Right cardiac atrium (tissue), 5 donors: Measurements from ENCODE around the gene PAK3. TPM values are rescaled to one million over a fixed set of nuclear protein-coding genes. Genes with fewer than 3 reads are reported as not detected.
A peak's percentile ranks its signal among the peaks of the same experiment; 100 is the strongest.

ENCODE experiments used
- ATAC-seq, 2 donors: fragments of 200-7000 bp; cut with Tn5 transposase; one replicate each; pipeline versions ENCODE4 v1.8.0 to v1.9.1; 2020; ENCODE audit warnings: moderate library complexity in 2 of 2, mild to moderate bottlenecking in 1 of 2
- DNase-seq, 3 donors: peaks; one replicate each; pipeline ENCODE4 v3.0.0-alpha.2; 2020
- H3K27ac ChIP-seq: one replicate; pipeline ENCODE4 v1.5.1; 2013; ENCODE audit warnings: mild to moderate bottlenecking, low read length, control low read depth, moderate library complexity
- H3K27me3 ChIP-seq: one replicate; pipeline ENCODE4 v1.6.1; 2013; ENCODE audit not compliant: control insufficient read depth, insufficient read depth
- H3K4me1 ChIP-seq: one replicate; pipeline ENCODE4 v1.6.1; 2013; ENCODE audit warnings: low read length; ENCODE audit not compliant: control insufficient read depth, insufficient read depth
- H3K4me3 ChIP-seq: one replicate; pipeline ENCODE4 v1.5.1; 2013; ENCODE audit warnings: low read length, control low read depth
- H3K9me3 ChIP-seq: one replicate; pipeline ENCODE4 v1.6.1; 2013; ENCODE audit warnings: low read length; ENCODE audit not compliant: control insufficient read depth
- WGBS: extraction: QIAGEN DNeasy Blood & Tissue Kit; methylation state at CpG from one replicate; pipeline ENCODE4 v1.1.7; 2013; 5-methylcytosine and 5-hydroxymethylcytosine counted together
- intact Hi-C, 4 donors: fragments of 100-400 bp; cut with DNase I; formaldehyde crosslinking; loops; one replicate each; pipeline versions ENCODE4 v1.11.0 to v1.14.0; 2022 to 2023
- polyA plus RNA-seq: library from polyadenylated mRNA; stranded (reverse); fragments of 200-250 nt; gene quantifications from one replicate; pipeline ENCODE4 v1.2.3, GENCODE V29; 2013
- total RNA-seq, 4 donors: library from RNA; stranded (reverse); fragmentation: NEBNext Ultra II Directional; extraction: Animal tissue kit (Norgen Biotek cat#: 25700); gene quantifications; one replicate each; pipeline ENCODE4 v1.2.1, GENCODE V29; 2021
- donor health status: healthy with polysubstance abuse.
- donor health status: DM: no; HTN: yes; CAD: no.
- donor health status: DM: no; HTN: no; CAD: no.
- donor health status: DM: no; HTN: yes; CAD: no; lungs with severe emphysema.
- donor health status: DM: yes; HTN: yes; CAD: no.

PAK3 gene
- total and polyA plus RNA-seq, 5 donors = 0.02 to 1.3 (median 0.69) TPM

DNA sequence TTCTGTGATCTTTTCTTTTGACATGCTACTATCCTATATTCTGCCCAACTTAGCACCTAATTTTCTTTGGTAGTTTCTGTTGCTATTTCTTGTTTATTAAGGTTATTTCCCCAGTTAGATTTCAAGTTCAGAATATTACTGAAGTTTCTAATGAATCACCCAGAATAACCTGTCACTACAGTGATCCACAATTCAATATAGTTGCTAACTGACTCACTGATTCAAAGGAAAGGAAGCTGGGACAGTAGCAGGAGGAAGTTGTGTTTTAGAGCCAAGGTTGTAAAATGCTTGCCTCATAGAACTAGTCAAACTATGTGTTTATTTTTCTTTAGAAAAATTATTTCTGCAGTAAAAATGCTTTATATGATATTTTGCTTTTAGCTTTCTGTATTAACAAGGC lies 37.4 kb downstream of the PAK3 start:
- no peaks in the 10 kb centered on the region for H3K9me3 ChIP-seq
- H3K4me3 ChIP-seq = no peak overlapping the region
- H3K27ac ChIP-seq = no peak overlapping the region
- H3K4me1 ChIP-seq = no peaks in the 10 kb centered on the region
- ATAC-seq (no peak), DNase-seq (no peak)
- no peaks in the 10 kb centered on the region for H3K27me3 ChIP-seq
- intact Hi-C loops = no loop called here

DNA sequence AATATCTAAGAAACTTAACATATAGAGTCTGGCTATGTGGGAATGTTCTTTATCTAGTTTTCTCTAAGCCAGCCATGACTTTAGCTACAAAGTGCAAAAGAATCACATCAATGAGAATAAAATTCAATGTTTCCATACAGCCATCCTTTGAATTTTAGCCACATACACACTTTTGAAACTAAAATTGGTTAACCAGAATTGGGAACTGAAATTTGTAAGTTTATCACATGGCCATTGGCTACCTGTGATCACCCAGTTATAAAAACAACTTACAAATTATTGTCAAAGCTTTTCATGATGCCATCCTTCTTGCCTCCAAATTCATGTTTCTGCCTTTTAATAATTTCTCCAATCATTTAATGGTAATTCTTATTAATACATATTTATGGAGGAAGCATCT lies 49.9 kb downstream of the PAK3 start:
- no peak for ATAC-seq
- intact Hi-C loops = no loop called here
- H3K27me3 ChIP-seq = no peaks in the 10 kb centered on the region

DNA sequence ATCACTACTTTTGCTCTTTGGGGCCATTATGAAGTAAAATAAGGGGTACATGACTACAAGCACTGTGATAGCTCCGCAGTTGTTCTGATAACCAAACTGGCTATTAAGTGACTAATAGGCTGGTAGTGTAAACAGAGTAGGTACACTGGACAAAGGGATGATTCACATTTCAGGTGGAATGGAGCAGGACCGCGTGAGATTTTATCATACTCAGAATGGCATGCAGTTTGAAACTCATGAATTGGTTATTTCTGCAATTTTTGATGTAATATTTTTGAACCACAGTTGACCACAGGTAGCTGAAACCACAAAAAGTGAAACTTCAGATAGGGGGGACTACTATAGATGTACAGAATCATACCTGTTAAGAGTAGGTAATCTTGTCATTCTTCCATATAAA lies 55.8 kb downstream of the PAK3 start:
- DNase-seq = no peak
- Histone ChIP-seq H3K4me3 (no peak overlapping the region), H3K4me1 (no peaks in the 10 kb centered on the region), H3K27me3 (no peaks in the 10 kb centered on the region), H3K9me3 (no peaks in the 10 kb centered on the region), H3K27ac (no peak overlapping the region)
- intact Hi-C loops = no loop called here
- no peak for ATAC-seq
- WGBS = 94% methylated on average over 3 of the region's 3 CpGs

More for the DNA sequence above, 49.9 kb downstream of the PAK3 start:
- no peak overlapping the region for H3K27ac ChIP-seq
- DNase-seq = no peak
- H3K4me1 ChIP-seq = no peaks in the 10 kb centered on the region
- H3K9me3 ChIP-seq = no peaks in the 10 kb centered on the region
- H3K4me3 ChIP-seq = no peak overlapping the region

DNA sequence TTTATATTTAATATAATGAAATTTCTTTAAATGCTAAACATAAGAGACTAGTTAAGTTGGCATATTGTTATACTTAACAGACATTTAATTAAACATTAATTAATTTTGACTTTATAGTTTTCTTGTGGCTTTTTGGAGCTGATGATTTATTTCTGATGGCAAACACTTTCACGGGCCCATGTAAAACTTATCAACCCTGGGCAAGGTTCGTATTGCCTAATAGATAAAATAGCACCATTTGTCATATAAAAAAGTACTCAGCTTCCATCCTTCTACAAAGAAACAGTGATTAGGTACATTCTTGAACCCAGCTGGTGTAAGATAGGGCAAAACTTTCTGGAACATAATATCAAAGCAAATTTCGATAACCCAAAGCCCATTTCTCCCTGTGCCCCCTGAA lies 63.2 kb downstream of the PAK3 start:
- Histone ChIP-seq H3K27me3 (no peaks in the 10 kb centered on the region), H3K27ac (no peak overlapping the region), H3K4me3 (no peak overlapping the region), H3K4me1 (no peaks in the 10 kb centered on the region), H3K9me3 (no peaks in the 10 kb centered on the region)
- DNase-seq (no peak), ATAC-seq (no peak)
- WGBS = 65% methylated on average over 3 of the region's 3 CpGs
- intact Hi-C loops = no loop called here

DNA sequence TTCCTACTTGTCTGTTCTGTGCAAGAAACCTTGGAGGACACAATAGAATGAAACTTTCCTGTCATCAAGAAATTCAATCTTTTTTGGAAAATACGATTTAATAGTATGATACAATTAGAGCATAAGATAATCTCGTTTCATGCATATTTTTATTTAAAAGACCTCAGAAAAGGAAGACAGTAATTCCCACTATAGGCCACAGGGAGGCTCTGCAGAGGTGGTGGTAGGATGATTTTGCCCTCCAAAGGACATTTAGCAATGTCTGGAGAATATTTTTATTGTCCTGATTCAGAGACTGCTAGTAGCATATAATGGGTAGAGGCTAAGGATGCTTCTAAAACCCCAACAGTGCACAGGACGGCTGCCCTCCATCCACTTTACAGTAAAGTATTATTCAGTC lies 68.7 kb downstream of the PAK3 start:
- intact Hi-C loops = no loop called here
- H3K9me3 ChIP-seq = no peaks in the 10 kb centered on the region
- H3K27ac ChIP-seq = no peak overlapping the region
- H3K27me3 ChIP-seq = no peaks in the 10 kb centered on the region
- DNase-seq = no peak
- H3K4me3 ChIP-seq = no peak overlapping the region
- ATAC-seq = no peak
- H3K4me1 ChIP-seq = no peaks in the 10 kb centered on the region
- 41% methylated on average over 3 of the region's 3 CpGs for WGBS

DNA sequence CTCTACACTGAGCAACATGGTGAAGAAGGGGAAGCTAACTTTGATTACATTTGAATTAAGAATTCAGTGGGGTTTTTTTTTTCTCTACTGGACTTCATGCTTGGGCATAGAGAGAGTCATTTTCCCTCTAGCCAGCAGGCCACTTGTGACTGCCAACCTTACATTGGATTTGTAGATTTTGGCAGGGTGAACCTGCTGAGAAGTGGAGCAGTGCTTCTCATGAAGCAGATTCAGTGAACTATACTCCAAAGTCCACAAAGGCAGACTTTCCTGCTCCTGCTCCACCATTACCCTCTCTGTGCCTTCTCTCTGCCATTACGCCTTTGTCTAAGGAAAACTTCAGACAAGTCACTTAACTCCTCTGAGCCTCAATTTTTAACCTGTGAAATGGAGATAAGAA lies 69.9 kb downstream of the PAK3 start:
- WGBS = 83% methylated on average over 1 of the region's 1 CpG
- intact Hi-C loops = no loop called here

DNA sequence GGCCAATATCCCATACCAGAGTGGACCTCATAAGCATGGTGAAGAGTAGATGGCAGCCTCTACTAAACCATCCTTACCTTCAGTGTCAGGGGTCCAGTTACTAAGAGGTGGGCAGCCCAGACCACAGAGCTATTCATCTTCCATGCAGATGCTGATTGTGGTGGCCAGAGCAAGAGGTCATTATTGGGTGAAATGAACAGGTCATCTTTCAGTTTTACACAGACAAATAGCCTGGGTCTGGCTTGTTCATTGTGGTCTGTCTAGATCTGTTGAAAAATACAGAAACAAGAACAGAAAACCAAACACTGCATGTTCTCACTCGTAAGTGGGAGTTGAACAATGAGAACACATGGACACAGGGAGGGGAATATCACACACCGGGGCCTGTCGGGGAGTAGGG lies 71.3 kb downstream of the PAK3 start:
- no peak for DNase-seq
- 79% methylated on average over 3 of the region's 3 CpGs for WGBS
- no peak for ATAC-seq

More for the DNA sequence above, 69.9 kb downstream of the PAK3 start:
- no peak overlapping the region for H3K4me3 ChIP-seq
- no peaks in the 10 kb centered on the region for H3K9me3 ChIP-seq
- no peaks in the 10 kb centered on the region for H3K27me3 ChIP-seq
- no peaks in the 10 kb centered on the region for H3K4me1 ChIP-seq
- no peak for DNase-seq
- ATAC-seq = no peak
- H3K27ac ChIP-seq = no peak overlapping the region

DNA sequence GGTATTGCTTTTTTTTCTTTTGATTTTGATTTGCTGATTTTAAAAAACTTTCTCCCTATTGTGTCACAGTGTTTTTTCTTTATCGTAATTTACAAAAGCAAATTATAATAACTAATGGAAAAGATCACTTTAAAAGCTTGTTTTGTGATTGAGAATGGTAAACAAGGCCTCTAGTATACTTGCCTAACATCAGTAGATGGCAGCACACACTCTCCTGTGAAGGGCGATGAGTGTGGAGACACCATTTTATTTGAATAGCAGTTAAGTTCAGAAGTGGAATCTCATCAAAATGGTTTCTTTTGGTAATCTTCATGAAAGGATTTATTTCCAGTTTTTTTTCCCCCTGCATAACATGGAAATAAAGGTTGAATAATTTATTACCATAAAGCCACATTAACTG lies 72.3 kb downstream of the PAK3 start:
- WGBS = 72% methylated on average over 2 of the region's 2 CpGs
- intact Hi-C loops = no loop called here

More for the DNA sequence above, 71.3 kb downstream of the PAK3 start:
- no peaks in the 10 kb centered on the region for H3K27me3 ChIP-seq
- H3K9me3 ChIP-seq = no peaks in the 10 kb centered on the region
- no peak overlapping the region for H3K4me3 ChIP-seq
- no peak overlapping the region for H3K27ac ChIP-seq
- intact Hi-C loops = no loop called here
- no peaks in the 10 kb centered on the region for H3K4me1 ChIP-seq

DNA sequence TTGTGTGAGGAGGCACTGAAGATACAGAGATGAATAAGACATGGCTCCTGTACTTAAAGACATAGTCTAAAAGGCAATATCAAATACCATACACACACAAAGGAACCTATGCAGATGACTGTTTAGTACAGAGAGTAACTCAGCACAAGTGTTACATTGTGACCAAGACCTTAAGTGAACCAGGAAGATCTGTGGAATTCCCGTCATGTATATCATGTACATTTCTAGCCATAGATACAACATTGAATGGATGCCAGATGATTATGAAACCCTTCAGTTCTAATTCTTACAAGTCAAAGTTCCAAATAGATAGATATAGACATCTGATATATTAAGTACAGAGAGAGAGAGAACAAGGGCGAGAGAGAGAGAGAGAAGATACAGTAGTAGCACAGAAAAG lies 73.2 kb downstream of the PAK3 start:
- no peak overlapping the region for H3K4me3 ChIP-seq
- 73% methylated on average over 2 of the region's 2 CpGs for WGBS
- no peaks in the 10 kb centered on the region for H3K9me3 ChIP-seq
- H3K4me1 ChIP-seq = no peaks in the 10 kb centered on the region
- no peak for ATAC-seq
- DNase-seq = no peak
- H3K27me3 ChIP-seq = no peaks in the 10 kb centered on the region
- H3K27ac ChIP-seq = no peak overlapping the region
- intact Hi-C loops = no loop called here

More for the DNA sequence above, 72.3 kb downstream of the PAK3 start:
- Histone ChIP-seq H3K4me3 (no peak overlapping the region), H3K27me3 (no peaks in the 10 kb centered on the region), H3K27ac (no peak overlapping the region), H3K9me3 (no peaks in the 10 kb centered on the region), H3K4me1 (no peaks in the 10 kb centered on the region)
- peak in 1 of 3 donors; percentile 9 for DNase-seq
- ATAC-seq = no peak

DNA sequence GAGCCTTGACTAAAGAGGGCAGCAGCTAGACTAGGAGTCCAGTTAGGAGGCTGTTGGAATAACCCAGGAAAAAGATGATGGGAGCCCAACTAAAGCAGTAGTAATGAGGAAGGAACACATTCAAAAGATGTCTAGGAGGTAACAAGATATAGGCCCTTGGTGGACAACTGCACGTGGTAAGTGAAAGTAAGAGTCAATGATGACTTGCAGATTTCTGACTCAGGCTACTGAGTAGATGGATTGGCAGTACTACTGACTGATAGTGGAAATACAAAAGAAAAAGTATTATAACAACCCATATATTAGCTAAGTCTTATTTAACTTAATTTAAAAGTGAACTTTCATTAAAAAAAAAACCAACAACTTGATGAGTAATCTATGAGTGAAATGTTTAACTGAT lies 74.0 kb downstream of the PAK3 start:
- no peak for DNase-seq
- intact Hi-C loops = no loop called here
- H3K27ac ChIP-seq = no peak overlapping the region
- H3K4me1 ChIP-seq = no peaks in the 10 kb centered on the region
- no peaks in the 10 kb centered on the region for H3K27me3 ChIP-seq
- H3K4me3 ChIP-seq = no peak overlapping the region
- ATAC-seq = no peak
- H3K9me3 ChIP-seq = no peaks in the 10 kb centered on the region
- 56% methylated on average over 1 of the region's 1 CpG for WGBS

DNA sequence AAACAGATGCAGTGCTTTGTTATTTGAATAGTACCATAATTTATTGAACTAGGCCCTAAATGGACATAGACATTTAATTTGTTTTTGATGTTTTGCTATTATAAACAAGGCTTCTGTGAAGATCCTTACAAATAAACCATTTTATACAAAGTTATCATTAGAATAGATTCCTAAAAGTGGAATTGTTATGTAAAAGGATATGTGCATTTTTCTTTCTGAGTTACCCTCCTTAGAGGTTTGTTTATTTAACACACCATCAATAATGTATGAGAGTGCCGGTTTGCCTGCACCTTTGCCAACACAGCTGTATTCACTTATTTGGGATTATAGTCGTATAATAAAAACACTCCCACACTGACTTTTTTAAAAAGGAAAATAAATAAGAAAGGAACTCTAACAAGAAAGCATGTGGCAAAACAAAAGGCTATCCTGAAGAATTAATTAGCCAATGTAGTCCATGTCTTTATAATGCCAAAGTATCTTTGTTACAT lies 84.8 kb downstream of the PAK3 start:
- DNase-seq (no peak), ATAC-seq (no peak)
- intact Hi-C loops = no loop called here
- no peaks in the 10 kb centered on the region for H3K9me3 ChIP-seq
- no peak overlapping the region for H3K27ac ChIP-seq
- no peak overlapping the region for H3K4me3 ChIP-seq
- H3K4me1 ChIP-seq = no peaks in the 10 kb centered on the region
- H3K27me3 ChIP-seq = no peaks in the 10 kb centered on the region
- 51% methylated on average over 2 of the region's 2 CpGs for WGBS

DNA sequence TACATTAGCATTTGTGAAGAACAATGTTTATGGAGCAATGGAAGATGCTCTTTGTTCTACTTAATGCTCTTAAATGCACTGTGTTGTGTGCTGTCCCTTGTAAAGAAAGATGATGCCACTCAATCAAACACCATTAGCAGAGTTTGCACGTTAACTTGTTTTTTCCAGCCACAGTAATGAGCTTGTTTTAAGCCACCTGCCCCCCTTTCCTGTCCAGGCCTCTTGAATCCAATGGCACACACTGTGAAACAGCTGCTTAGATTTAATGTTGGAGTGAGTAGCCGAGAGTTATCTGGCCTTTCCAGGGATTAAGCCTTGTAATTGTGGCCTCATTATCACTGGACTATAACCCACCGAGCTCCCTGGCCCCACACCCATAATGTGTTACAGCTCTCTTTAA lies 86.0 kb downstream of the PAK3 start:
- Histone ChIP-seq H3K27ac (no peak overlapping the region), H3K4me1 (no peaks in the 10 kb centered on the region), H3K9me3 (no peaks in the 10 kb centered on the region), H3K27me3 (no peaks in the 10 kb centered on the region), H3K4me3 (no peak overlapping the region)
- no peak for DNase-seq
- WGBS = 35% methylated on average over 3 of the region's 3 CpGs
- ATAC-seq = no peak
- intact Hi-C loops = no loop called here
